Parathyroid adenoma (tissue), 2 donors: ENCODE results near the gene CIDEC.

ENCODE experiments used
- H2AFZ ChIP-seq: fragments of 300-600 bp; sonication (generic); one replicate; pipeline ENCODE4 v1.7.0; 2017; ENCODE audit warnings: antibody characterized with exemption, mild to moderate bottlenecking
- H3K27ac ChIP-seq: fragments of 300-600 bp; sonication (generic); one replicate; pipeline ENCODE4 v1.7.0; 2017
- H3K27me3 ChIP-seq: fragments of 300-600 bp; sonication (generic); one replicate; pipeline ENCODE4 v1.7.0; 2017; ENCODE audit warnings: low read length; ENCODE audit not compliant: control insufficient read depth, insufficient read depth
- H3K36me3 ChIP-seq: fragments of 300-600 bp; sonication (generic); one replicate; pipeline ENCODE4 v1.7.0; 2017; ENCODE audit warnings: low read length; ENCODE audit not compliant: control insufficient read depth, insufficient read depth
- H3K4me1 ChIP-seq: fragments of 300-600 bp; sonication (generic); one replicate; pipeline ENCODE4 v1.7.0; 2017; ENCODE audit warnings: control low read depth
- H3K4me2 ChIP-seq: fragments of 300-600 bp; sonication (generic); one replicate; pipeline ENCODE4 v1.7.0; 2017; ENCODE audit warnings: low read length
- H3K4me3 ChIP-seq: fragments of 300-600 bp; sonication (generic); one replicate; pipeline ENCODE4 v1.7.0; 2017; ENCODE audit warnings: low read depth, low read length
- H3K79me2 ChIP-seq: fragments of 300-600 bp; sonication (generic); one replicate; pipeline ENCODE4 v1.7.0; 2017; ENCODE audit warnings: control low read depth
- H3K9ac ChIP-seq: fragments of 300-600 bp; sonication (generic); one replicate; pipeline ENCODE4 v1.7.0; 2017; ENCODE audit warnings: mild to moderate bottlenecking
- H3K9me3 ChIP-seq: fragments of 300-600 bp; sonication (generic); one replicate; pipeline ENCODE4 v1.7.0; 2017; ENCODE audit warnings: low read length; ENCODE audit not compliant: control insufficient read depth
- TF ChIP-seq, protein P1 (sequence below): fragments of 300-600 bp; sonication (generic); IDR thresholded peaks from one replicate; pipeline ENCODE4 v1.7.0; 2017; ENCODE audit warnings: antibody characterized with exemption, mild to moderate bottlenecking
- donor health status: primary hyperparathyroidism.

CIDEC gene, protein sequence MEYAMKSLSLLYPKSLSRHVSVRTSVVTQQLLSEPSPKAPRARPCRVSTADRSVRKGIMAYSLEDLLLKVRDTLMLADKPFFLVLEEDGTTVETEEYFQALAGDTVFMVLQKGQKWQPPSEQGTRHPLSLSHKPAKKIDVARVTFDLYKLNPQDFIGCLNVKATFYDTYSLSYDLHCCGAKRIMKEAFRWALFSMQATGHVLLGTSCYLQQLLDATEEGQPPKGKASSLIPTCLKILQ

DNA sequence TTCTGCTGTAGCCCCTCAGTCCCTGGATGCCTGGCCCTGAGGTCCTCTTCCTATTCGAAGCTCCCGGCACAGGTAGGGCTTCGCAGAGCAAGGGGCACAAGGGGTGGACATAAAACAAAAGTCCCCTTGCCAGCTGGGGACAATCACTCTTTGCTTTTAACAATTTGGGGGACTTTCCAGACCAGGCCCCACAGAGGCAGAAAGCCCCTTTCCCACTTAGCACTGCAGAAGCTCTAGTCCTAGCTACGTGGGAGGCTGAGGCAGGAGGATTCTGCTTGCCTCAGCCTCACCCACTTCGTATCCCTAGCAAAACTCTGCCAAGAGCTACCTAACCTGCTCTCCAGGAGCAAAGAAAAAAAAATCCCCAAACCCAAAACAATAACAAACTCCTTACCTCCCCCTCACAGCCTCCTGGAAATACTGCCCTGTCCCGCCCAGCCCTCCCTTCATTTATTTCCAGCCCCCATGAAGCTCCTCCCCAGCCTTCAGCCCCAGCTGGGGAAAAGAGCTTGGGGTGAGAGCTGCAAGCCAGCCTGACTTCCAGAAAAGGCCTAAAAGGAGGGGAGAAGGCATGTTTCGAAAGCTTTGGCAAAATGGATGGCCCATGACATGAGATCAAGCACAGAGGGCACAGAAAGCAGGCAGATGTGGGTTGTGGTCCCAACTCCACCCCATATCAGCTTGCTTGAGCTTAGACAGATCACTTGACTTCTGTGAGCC is at the start of gene CIDEC:
Gene CIDEC (minus strand): TSS at position 424 of the 720 bp plus-strand sequence. CDS start 1,767 bp downstream, outside the sequence.
- H3K27me3 ChIP-seq, result no peaks in the 10 kb centered on the region
- no peaks in the 10 kb centered on the region for H3K9me3 ChIP-seq
- no peak within 1 kb of the TSS for H3K9ac ChIP-seq

DNA sequence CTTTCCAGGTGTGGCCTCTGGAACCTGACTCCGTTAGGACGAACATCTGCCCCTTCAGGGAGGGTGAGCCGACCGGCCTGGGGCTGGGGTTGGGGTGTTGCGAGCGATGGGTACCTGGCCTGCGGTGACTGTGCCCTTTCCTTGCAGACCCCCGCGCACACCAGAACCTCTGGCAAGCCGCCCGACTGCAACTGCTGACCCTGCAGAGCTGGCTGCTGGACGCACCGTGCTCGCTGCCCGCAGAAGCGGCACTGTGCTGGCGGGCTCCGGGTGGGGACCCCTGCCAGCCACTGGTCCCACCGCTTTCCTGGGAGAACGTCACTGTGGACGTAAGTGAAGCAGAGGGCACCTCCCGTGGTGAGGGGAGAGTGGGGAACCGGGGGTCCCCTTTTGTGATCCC is 48.1 kb upstream of the CIDEC start:
- Histone ChIP-seq H3K27me3 (no peaks in the 10 kb centered on the region), H2AFZ (no peak overlapping the region), H3K36me3 (no peaks in the 10 kb centered on the region), H3K79me2 (no peaks in the 10 kb centered on the region), H3K9ac (no peak overlapping the region), H3K27ac (no peak overlapping the region), H3K4me2 (no peak overlapping the region), H3K4me1 (no peaks in the 10 kb centered on the region), H3K9me3 (no peaks in the 10 kb centered on the region), H3K4me3 (no peak overlapping the region)
- TF ChIP-seq, protein P1, sequence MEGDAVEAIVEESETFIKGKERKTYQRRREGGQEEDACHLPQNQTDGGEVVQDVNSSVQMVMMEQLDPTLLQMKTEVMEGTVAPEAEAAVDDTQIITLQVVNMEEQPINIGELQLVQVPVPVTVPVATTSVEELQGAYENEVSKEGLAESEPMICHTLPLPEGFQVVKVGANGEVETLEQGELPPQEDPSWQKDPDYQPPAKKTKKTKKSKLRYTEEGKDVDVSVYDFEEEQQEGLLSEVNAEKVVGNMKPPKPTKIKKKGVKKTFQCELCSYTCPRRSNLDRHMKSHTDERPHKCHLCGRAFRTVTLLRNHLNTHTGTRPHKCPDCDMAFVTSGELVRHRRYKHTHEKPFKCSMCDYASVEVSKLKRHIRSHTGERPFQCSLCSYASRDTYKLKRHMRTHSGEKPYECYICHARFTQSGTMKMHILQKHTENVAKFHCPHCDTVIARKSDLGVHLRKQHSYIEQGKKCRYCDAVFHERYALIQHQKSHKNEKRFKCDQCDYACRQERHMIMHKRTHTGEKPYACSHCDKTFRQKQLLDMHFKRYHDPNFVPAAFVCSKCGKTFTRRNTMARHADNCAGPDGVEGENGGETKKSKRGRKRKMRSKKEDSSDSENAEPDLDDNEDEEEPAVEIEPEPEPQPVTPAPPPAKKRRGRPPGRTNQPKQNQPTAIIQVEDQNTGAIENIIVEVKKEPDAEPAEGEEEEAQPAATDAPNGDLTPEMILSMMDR, result no peak

More for the DNA sequence above, at the start of gene CIDEC:
- TF ChIP-seq, protein P1, result no peak
- Histone ChIP-seq H3K36me3 (no peaks in the 10 kb centered on the region), H3K4me2 (no peak within 1 kb of the TSS), H3K4me1 (no peaks in the 10 kb centered on the region), H3K4me3 (no peak within 1 kb of the TSS), H2AFZ (no peak within 1 kb of the TSS), H3K79me2 (no peaks in the 10 kb centered on the region), H3K27ac (no peak within 1 kb of the TSS)

DNA sequence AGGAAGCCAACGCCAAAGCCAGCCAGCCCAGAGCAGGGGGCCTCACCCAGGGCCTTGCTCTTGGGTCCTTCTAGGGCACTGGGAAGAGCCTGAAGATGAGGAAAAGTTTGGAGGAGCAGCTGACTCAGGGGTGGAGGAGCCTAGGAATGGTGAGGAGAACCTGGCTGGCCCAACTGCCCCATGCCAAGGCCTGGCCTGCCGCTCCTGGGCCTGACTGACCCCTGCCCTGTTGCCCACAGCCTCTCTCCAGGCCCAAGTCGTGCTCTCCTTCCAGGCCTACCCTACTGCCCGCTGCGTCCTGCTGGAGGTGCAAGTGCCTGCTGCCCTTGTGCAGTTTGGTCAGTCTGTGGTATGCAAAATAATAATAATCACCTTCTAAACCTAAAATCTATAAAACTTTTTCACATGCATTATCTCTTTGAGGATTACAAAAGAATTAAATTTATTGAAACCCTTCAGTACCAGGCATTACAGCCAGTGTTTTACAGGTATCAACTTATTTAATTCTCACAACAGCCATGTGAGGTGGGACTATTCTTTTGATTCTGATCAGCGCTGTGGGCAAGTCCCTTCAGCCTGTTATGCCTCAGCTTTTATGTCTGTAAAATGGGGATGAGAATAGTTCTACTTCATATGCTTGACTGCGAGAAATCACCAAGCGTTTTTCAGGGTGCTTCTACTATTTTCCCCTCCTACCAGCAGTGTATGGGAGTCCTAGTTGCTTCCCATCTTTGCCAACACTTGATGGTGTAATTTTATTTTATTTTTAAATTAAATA is 38.4 kb upstream of the CIDEC start:
- H3K79me2 ChIP-seq, result peaks cover 2% of the 10 kb centered on the region
- no peak overlapping the region for H3K27ac ChIP-seq
- no peak overlapping the region for H3K4me2 ChIP-seq
- no peaks in the 10 kb centered on the region for H3K27me3 ChIP-seq
- TF ChIP-seq, protein P1, result no peak
- H2AFZ ChIP-seq, result no peak overlapping the region
- no peaks in the 10 kb centered on the region for H3K9me3 ChIP-seq
- no peak overlapping the region for H3K9ac ChIP-seq
- H3K4me1 ChIP-seq, result peaks cover 11% of the 10 kb centered on the region
- H3K4me3 ChIP-seq, result no peak overlapping the region
- H3K36me3 ChIP-seq, result no peaks in the 10 kb centered on the region

DNA sequence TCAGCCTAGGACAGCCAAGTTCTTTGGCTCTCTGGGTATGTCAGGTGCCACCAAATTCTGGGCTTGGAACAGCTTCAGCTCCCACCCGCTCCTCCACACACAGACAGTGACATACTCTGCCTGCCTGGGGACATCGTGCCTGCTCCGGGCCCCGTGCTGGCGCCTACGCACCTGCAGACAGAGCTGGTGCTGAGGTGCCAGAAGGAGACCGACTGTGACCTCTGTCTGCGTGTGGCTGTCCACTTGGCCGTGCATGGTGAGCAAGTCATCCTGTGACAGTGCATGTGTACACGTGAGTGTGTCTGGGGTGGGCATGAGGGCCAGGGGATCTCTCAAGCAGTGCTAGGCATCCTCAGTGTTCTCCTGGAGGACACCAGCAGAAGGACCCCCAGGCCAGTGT is 37.8 kb upstream of the CIDEC start:
- Histone ChIP-seq H3K9ac (no peak overlapping the region), H3K9me3 (no peaks in the 10 kb centered on the region), H3K79me2 (peaks cover 2% of the 10 kb centered on the region), H2AFZ (peak overlapping the region; percentile 89), H3K4me2 (peak overlapping the region; percentile 73), H3K27ac (peak overlapping the region; percentile 71), H3K4me3 (no peak overlapping the region), H3K27me3 (no peaks in the 10 kb centered on the region), H3K36me3 (no peaks in the 10 kb centered on the region), H3K4me1 (peaks cover 11% of the 10 kb centered on the region)
- TF ChIP-seq, protein P1, result no peak
